Testis (tissue), 3 donors: Measurements from ENCODE around the gene STYX. TPM values are rescaled to one million over a fixed set of nuclear protein-coding genes. Genes with fewer than 3 reads are reported as not detected.

ENCODE experiments used
- DNase-seq: peaks from one replicate; pipeline ENCODE4 v3.0.0-alpha.2; 2019
- H3K27ac ChIP-seq, 2 donors: fragments of 200-600 bp; sonication (generic); one replicate each; pipeline ENCODE4 v1.5.1; 2019
- H3K27me3 ChIP-seq: fragments of 200-600 bp; sonication (generic); one replicate; pipeline ENCODE4 v1.5.1; 2019
- H3K36me3 ChIP-seq: fragments of 200-600 bp; sonication (generic); one replicate; pipeline ENCODE4 v1.5.1; 2017; ENCODE audit warnings: low read depth; ENCODE audit errors: missing control alignments
- H3K4me1 ChIP-seq: fragments of 200-600 bp; sonication (generic); one replicate; pipeline ENCODE4 v1.5.1; 2019
- H3K4me3 ChIP-seq, 2 donors: fragments of 200-600 bp; sonication (generic); one replicate each; pipeline ENCODE4 v1.5.1; 2017 to 2019
- H3K9me3 ChIP-seq: fragments of 200-600 bp; sonication (generic); one replicate; pipeline ENCODE4 v1.5.1; 2017
- POLR2A ChIP-seq: fragments of 450-650 bp; IDR thresholded peaks from one replicate; pipeline ENCODE4 v1.6.1; 2017; ENCODE audit warnings: antibody characterized with exemption, mild to moderate bottlenecking, moderate library complexity
- WGBS, 2 donors: methylation state at CpG; one replicate each; pipeline ENCODE4 v1.1.5; 2018; 5-methylcytosine and 5-hydroxymethylcytosine counted together
- intact Hi-C: fragments of 100-400 bp; cut with DNase I; formaldehyde crosslinking; loops from one replicate; pipeline ENCODE4 v1.15.1; 2023; ENCODE audit warnings: low total_unique reads
- polyA plus RNA-seq: library from polyadenylated mRNA; stranded (reverse); fragments of 350-450 nt; fragmentation: Illumina TruSeq; extraction: RNeasy Lipid Tissue Mini Kit (QIAGEN cat#74804); gene quantifications from one replicate; pipeline ENCODE4 v1.2.3, GENCODE V29; 2014; ENCODE audit warnings: low read depth, low replicate concordance; ENCODE audit not compliant: insufficient read depth
- total RNA-seq, 2 donors: library from RNA; depleted of rRNA; stranded (reverse); fragments of >200 nt; gene quantifications; one replicate each; pipeline ENCODE4 v1.2.3, GENCODE V29; 2016
- TF ChIP-seq, protein P1 (sequence below), 3 experiments: fragments of 450-650 bp in 2 of 3; fragments of 200-600 bp in 1 of 3; sonication (generic) in 1 of 3; IDR thresholded peaks; one replicate each; pipeline ENCODE4 v1.5.1; 2016 to 2019; ENCODE audit warnings: antibody characterized with exemption in 3 of 3, mild to moderate bottlenecking in 2 of 3, moderate library complexity in 1 of 3

STYX gene
- total and polyA plus RNA-seq, 3 donors from 2014 or later, result 19.5 to 26.5 (median 20.4) TPM

DNA sequence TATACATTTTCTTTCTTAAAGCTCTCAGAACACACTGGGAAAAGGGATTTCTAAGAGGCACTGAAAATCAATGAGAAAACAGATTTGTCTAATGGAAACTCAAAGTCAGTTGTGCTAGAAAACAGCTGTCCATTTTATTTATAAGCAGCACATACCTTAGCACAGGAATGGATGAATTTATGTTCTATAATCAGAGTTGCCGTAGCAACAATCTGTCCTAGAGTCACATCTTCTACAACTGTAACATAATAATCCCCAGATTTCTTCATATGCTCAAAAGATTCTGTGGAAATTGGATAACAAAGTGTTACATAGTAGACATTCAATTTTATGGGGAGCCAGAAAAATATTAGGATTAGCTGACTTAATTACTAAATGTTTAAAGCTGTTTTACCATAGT lies 51.7 kb downstream of the STYX start:
- intact Hi-C loops, result no loop called here
- no peak for DNase-seq
- 67 to 91% methylated on average over 1 of the region's 1 CpG for WGBS, 2 donors
- Histone ChIP-seq H3K4me1 (no peaks in the 10 kb centered on the region), H3K36me3 (no peaks in the 10 kb centered on the region), H3K27me3 (no peaks in the 10 kb centered on the region), H3K9me3 (no peaks in the 10 kb centered on the region), H3K4me3 (no peak overlapping the region), H3K27ac (no peak overlapping the region)
- TF ChIP-seq, protein P1, sequence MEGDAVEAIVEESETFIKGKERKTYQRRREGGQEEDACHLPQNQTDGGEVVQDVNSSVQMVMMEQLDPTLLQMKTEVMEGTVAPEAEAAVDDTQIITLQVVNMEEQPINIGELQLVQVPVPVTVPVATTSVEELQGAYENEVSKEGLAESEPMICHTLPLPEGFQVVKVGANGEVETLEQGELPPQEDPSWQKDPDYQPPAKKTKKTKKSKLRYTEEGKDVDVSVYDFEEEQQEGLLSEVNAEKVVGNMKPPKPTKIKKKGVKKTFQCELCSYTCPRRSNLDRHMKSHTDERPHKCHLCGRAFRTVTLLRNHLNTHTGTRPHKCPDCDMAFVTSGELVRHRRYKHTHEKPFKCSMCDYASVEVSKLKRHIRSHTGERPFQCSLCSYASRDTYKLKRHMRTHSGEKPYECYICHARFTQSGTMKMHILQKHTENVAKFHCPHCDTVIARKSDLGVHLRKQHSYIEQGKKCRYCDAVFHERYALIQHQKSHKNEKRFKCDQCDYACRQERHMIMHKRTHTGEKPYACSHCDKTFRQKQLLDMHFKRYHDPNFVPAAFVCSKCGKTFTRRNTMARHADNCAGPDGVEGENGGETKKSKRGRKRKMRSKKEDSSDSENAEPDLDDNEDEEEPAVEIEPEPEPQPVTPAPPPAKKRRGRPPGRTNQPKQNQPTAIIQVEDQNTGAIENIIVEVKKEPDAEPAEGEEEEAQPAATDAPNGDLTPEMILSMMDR (IDR thresholded peaks at IDR 0.05), result no peak
- no peak for TF ChIP-seq POLR2A

DNA sequence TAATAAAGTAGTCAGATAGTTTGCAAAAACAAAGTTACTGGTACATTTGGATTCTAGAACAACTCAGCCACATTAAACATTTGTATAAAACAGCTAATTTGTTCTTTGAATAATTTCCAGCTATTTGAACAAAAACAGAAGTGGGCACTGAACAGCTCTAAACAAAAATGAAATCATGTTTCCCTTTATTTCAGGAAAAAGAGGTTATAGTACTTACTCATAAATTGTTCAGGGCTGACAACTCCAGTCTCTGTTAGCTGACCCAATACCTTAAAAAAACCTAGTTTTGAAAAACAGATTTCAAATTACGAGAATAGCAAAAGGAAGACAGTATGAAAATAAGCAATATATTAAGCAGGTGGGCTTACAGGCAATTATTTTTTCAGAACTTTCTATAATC lies 53.2 kb downstream of the STYX start:
- Histone ChIP-seq H3K27me3 (no peaks in the 10 kb centered on the region), H3K9me3 (no peaks in the 10 kb centered on the region), H3K27ac (peak overlapping the region in 1 of 2 donors; percentile 15), H3K4me1 (peaks cover 3% of the 10 kb centered on the region), H3K36me3 (no peaks in the 10 kb centered on the region), H3K4me3 (no peak overlapping the region)
- DNase-seq, result no peak
- WGBS, 2 donors, result 64 to 82% methylated on average over 1 of the region's 1 CpG
- intact Hi-C loops, result no loop called here
- TF ChIP-seq, protein P1 (IDR thresholded peaks at IDR 0.05), result no peak
- no peak for TF ChIP-seq POLR2A

DNA sequence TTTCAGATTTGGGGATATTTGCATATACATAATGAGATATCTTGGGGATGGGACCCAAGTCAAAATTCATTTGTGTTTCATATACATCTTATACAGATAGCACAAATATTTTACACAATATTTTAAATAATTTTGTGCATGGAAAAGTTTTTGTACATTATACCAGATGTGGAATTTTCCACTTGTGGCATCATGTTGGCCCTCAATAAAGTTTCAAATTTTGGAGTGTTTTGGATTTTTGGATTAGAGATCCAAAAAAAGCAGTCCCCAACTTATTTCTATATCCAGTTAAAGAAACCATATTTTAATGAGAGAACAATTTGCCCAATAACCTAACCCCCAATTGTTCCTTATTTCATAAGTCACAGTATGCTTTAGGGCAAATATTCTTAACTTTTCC lies 56.9 kb downstream of the STYX start:
- intact Hi-C loops, result no loop called here
- DNase-seq, result no peak
- TF ChIP-seq, protein P1 (IDR thresholded peaks at IDR 0.05), result no peak
- TF ChIP-seq POLR2A, result no peak
- Histone ChIP-seq H3K4me1 (peaks cover 11% of the 10 kb centered on the region), H3K9me3 (no peaks in the 10 kb centered on the region), H3K27ac (no peak overlapping the region), H3K27me3 (no peaks in the 10 kb centered on the region), H3K36me3 (no peaks in the 10 kb centered on the region), H3K4me3 (no peak overlapping the region)

DNA sequence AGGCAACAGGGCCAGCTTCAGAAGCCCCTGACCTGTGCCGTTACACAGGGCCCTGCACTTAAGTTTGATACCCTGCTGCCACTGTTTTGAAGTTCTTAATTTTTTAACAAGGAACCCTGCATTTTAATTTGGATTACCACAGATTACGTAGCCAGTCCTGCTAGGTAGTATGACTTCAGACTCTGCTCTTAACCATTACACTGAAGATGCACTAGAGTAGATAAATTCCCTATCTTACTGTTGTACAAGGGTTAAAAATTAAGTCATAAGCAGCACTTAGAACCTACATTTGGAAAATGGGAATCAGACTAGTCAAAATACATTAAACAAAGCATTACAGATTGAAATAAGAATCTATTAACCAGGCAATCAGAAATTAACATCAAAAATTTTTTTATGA lies 59.2 kb downstream of the STYX start:
- WGBS, 2 donors, result 32 to 53% methylated on average over 2 of the region's 2 CpGs
- DNase-seq, result no peak
- no peaks in the 10 kb centered on the region for H3K36me3 ChIP-seq
- H3K4me3 ChIP-seq, result no peak overlapping the region
- no peaks in the 10 kb centered on the region for H3K9me3 ChIP-seq
- H3K27me3 ChIP-seq, result no peaks in the 10 kb centered on the region
- H3K27ac ChIP-seq, result peak overlapping the region in 1 of 2 donors; percentile 48
- no peak for TF ChIP-seq POLR2A
- TF ChIP-seq, protein P1 (IDR thresholded peaks at IDR 0.05), result no peak
- peaks cover 11% of the 10 kb centered on the region for H3K4me1 ChIP-seq
- intact Hi-C loops, result no loop called here

DNA sequence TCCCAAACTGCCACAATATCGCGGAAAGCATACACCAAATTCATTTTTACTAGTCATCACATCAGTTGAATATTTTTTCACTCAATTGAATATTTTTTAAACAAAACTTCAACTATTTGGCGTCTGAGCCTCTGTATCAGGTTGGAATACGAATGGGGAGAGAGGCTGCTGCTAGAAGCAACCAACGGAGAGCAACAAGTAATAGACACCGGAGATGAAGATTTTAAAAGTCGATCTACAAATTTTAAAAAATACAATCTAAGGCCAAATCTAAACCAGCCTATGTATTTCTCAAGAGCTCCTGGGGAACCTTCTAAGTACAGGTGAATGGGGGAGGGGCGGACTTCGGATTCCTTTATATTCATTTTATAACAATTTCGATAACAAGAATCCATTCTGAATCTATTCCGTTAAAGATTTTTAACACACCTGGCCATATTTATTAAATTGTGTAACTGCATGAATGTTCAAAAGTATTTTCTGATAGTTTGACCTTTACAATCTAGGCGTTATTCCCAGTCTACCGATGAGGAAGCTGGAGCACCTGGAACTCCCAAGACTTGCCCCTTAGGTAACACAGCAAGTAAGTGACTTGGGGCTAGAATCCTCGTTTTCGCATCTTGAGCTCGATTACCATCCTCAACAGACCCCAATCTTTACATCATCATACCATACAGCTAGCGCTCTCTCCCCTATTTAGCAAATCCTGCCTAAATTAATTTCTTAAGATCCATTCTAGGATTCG lies 60.2 kb downstream of the STYX start:
- H3K4me3 ChIP-seq, result peak overlapping the region; percentile 76 to 79
- no peaks in the 10 kb centered on the region for H3K27me3 ChIP-seq
- H3K9me3 ChIP-seq, result no peaks in the 10 kb centered on the region
- peaks cover 11% of the 10 kb centered on the region for H3K4me1 ChIP-seq
- TF ChIP-seq, protein P1 (IDR thresholded peaks at IDR 0.05), result no peak
- TF ChIP-seq POLR2A, result no peak
- WGBS, 2 donors, result 42 to 57% methylated on average over 18 of the region's 18 CpGs
- DNase-seq, result no peak
- peak overlapping the region; percentile 81 to 90 for H3K27ac ChIP-seq
- intact Hi-C loops, result no loop called here
- H3K36me3 ChIP-seq, result no peaks in the 10 kb centered on the region
